Smooth muscle cell (in vitro differentiated cells): ENCODE data around the gene CAPN10. TPM values are rescaled to one million over a fixed set of nuclear protein-coding genes. Genes with fewer than 3 reads are reported as not detected.

ENCODE experiments used
- DNase-seq: peaks from one replicate; lab custom pipeline; 2025; ENCODE audit not compliant: unreplicated experiment; lab: John Stamatoyannopoulos, UW
- H2AFZ ChIP-seq: fragments of 200-600 bp; sonication (generic); 2 replicates; pipeline ENCODE4 v1.6.0; 2016; ENCODE audit warnings: antibody characterized with exemption, low read depth, mild to moderate bottlenecking
- H3F3A ChIP-seq: fragments of 200-600 bp; sonication (generic); 2 replicates; pipeline ENCODE4 v1.6.0; 2017; ENCODE audit warnings: antibody characterized with exemption, low read depth
- H3K27ac ChIP-seq: fragments of 200-600 bp; sonication (generic); 2 replicates; pipeline ENCODE4 v1.5.1; 2016; ENCODE audit warnings: low read depth, mild to moderate bottlenecking
- H3K27me3 ChIP-seq: fragments of 200-600 bp; sonication (generic); 2 replicates; pipeline ENCODE4 v1.6.1; 2016; ENCODE audit warnings: low read depth, mild to moderate bottlenecking
- H3K36me3 ChIP-seq: fragments of 200-600 bp; sonication (generic); 2 replicates; pipeline ENCODE4 v1.5.1; 2016; ENCODE audit warnings: low read depth
- H3K4me1 ChIP-seq: fragments of 200-600 bp; sonication (generic); 2 replicates; pipeline ENCODE4 v1.5.1; 2016; ENCODE audit warnings: low read depth
- H3K4me2 ChIP-seq: fragments of 200-600 bp; sonication (generic); 2 replicates; pipeline ENCODE4 v1.6.0; 2016; ENCODE audit warnings: mild to moderate bottlenecking
- H3K4me3 ChIP-seq: fragments of 200-600 bp; sonication (generic); 2 replicates; pipeline ENCODE4 v1.5.1; 2016; ENCODE audit warnings: mild to moderate bottlenecking
- H3K79me2 ChIP-seq: fragments of 200-600 bp; sonication (generic); 2 replicates; pipeline ENCODE4 v1.6.0; 2016; ENCODE audit warnings: low read depth, mild to moderate bottlenecking
- H3K9ac ChIP-seq: fragments of 200-600 bp; sonication (generic); 2 replicates; pipeline ENCODE4 v1.6.0; 2016; ENCODE audit warnings: low read depth
- H3K9me3 ChIP-seq: fragments of 200-600 bp; sonication (generic); replicated peaks from 2 replicates; pipeline ENCODE4 v1.5.1; 2016; ENCODE audit warnings: low read depth
- H4K20me1 ChIP-seq: fragments of 200-600 bp; sonication (generic); 2 replicates; pipeline ENCODE4 v1.6.0; 2016; ENCODE audit warnings: low read depth
- WGBS: methylation state at CpG from one replicate; pipeline ENCODE4 v1.1.7; 2016; ENCODE audit warnings: low lambda C conversion rate; 5-methylcytosine and 5-hydroxymethylcytosine counted together
- polyA plus RNA-seq: library from polyadenylated mRNA; unstranded; fragments of >200 nt; fragmentation: Nextera tagmentation; extraction: Ambion mirVana; gene quantifications from 2 replicates; pipeline ENCODE4 v1.2.1, GENCODE V29; 2016
- total RNA-seq: library from RNA; depleted of rRNA; stranded (reverse); fragments of >200 nt; gene quantifications from 2 replicates; pipeline ENCODE4 v1.2.3, GENCODE V29; 2014
- TF ChIP-seq, protein P1 (sequence below): fragments of 200-600 bp; sonication (generic); IDR thresholded peaks from 2 replicates; pipeline ENCODE4 v1.5.1; 2017; ENCODE audit warnings: borderline replicate concordance, mild to moderate bottlenecking, antibody characterized with exemption; ENCODE audit not compliant: insufficient read depth, poor library complexity, severe bottlenecking

CAPN10 gene
- total and polyA plus RNA-seq, 2 experiments from 2014 or later: 6.6 to 17.0 TPM

DNA sequence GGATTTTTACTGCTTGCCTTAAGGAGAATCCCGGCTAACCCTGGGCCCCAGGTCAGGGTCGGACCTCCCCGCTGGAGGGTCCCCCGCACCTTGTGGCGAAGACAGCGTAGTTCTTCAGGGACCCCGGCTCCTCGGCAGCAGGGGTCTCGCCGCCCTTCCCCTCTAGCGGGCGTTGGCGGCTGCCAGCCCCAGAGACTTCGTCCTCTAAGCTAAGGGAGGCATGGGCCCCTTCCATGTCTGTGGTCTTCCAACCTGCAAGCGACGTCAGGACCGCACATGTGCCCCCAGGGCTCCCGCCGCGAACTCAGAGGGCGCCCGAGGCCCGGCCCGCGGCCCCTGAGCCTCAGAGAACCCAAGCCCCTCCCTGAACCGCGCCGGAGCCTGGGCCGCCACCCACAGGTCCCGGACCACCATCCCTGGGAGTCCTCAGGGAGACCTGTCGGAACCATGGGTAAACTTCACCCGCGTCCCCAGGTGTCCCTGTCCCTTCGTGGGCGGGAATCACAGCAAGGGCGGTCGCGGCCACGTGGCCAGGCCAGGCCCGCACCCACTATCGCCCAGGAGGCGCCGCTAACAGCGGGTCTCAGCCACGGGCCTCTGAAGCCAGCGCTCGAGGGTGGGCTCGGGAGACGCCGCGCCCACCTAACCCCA is 29.3 kb upstream of the CAPN10 start:
- H4K20me1 ChIP-seq: peaks cover 35% of the 10 kb centered on the region
- WGBS: 67% methylated on average over 30 of the region's 51 CpGs
- peak overlapping the region; percentile 62 for H3K4me3 ChIP-seq
- H3K27ac ChIP-seq: no peak overlapping the region
- no peak overlapping the region for H2AFZ ChIP-seq
- H3K4me2 ChIP-seq: peak overlapping the region; percentile 96
- H3K4me1 ChIP-seq: peaks cover 13% of the 10 kb centered on the region
- peaks cover 17% of the 10 kb centered on the region for H3K79me2 ChIP-seq
- DNase-seq: no peak
- H3K27me3 ChIP-seq: no peaks in the 10 kb centered on the region
- no peaks in the 10 kb centered on the region for H3K36me3 ChIP-seq
- peak overlapping the region; percentile 32 for H3K9ac ChIP-seq
- H3F3A ChIP-seq: peaks cover 9% of the 10 kb centered on the region
- no peaks in the 10 kb centered on the region for H3K9me3 ChIP-seq
- TF ChIP-seq, protein P1, sequence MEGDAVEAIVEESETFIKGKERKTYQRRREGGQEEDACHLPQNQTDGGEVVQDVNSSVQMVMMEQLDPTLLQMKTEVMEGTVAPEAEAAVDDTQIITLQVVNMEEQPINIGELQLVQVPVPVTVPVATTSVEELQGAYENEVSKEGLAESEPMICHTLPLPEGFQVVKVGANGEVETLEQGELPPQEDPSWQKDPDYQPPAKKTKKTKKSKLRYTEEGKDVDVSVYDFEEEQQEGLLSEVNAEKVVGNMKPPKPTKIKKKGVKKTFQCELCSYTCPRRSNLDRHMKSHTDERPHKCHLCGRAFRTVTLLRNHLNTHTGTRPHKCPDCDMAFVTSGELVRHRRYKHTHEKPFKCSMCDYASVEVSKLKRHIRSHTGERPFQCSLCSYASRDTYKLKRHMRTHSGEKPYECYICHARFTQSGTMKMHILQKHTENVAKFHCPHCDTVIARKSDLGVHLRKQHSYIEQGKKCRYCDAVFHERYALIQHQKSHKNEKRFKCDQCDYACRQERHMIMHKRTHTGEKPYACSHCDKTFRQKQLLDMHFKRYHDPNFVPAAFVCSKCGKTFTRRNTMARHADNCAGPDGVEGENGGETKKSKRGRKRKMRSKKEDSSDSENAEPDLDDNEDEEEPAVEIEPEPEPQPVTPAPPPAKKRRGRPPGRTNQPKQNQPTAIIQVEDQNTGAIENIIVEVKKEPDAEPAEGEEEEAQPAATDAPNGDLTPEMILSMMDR: no peak

DNA sequence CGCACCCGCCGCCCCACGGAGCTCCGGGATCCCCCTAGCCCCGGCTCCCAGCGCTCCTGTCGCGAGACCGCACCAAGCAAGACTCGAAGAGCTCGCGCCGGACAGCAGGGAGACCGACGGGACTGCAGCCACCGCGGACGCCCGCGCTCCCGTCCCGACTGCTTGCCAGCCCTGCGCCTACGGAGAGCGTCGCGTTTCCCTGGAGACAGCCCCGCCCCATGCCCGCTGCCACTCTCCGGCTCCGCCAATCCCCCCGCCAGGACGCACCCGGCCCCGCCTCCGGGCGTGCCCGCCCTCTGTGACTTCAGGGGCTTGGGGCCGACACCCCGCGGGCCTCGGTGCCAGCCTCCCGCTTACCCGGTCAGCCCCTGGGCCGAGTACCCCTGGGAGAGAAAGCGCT is 28.7 kb upstream of the CAPN10 start, which contains the start of gene ANKMY1:
Gene ANKMY1 (minus strand): TSS at position 181 of the 400 bp plus-strand sequence. CDS start 653 bp downstream, outside the sequence.
- TF ChIP-seq, protein P1: no peak
- Histone ChIP-seq H4K20me1 (peaks cover 35% of the 10 kb centered on the region), H3K4me2 (peak within 1 kb of the TSS; percentile 96), H3K9ac (peak within 1 kb of the TSS; percentile 32), H3K4me1 (peaks cover 13% of the 10 kb centered on the region), H3K27ac (no peak within 1 kb of the TSS), H2AFZ (no peak within 1 kb of the TSS), H3K9me3 (no peaks in the 10 kb centered on the region), H3K4me3 (peak within 1 kb of the TSS; percentile 62), H3K27me3 (no peaks in the 10 kb centered on the region), H3F3A (peaks cover 14% of the 10 kb centered on the region), H3K36me3 (no peaks in the 10 kb centered on the region), H3K79me2 (peaks cover 17% of the 10 kb centered on the region)
- WGBS: 5% methylated on average over 29 of the region's 47 CpGs
- peak; percentile 41 for DNase-seq

DNA sequence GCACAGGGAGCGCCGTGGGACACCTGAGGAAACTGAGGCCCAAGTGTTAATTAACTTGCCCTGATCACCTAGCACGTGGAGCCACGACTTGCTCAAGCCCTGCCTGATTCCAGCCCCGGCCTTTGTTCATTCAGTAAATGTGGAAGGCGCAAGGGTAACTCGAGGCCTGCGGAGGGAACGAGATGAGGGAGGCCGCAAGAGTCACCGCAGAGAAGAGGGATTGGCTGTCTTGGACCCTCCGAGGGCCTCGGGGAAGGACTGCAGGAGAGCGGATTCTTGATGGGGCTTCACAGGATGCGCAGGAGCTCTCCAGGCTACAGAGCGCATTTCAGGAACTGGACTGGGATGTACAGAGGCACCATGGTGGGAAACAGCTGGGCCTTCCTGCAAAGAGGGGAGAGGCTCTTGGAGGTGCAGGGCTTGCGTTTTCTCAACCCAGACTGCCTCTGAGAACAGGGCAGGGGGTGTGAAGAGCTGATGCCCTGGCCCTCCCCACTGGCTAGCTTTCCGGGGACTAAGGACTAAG is 28.2 kb upstream of the CAPN10 start:
- peak overlapping the region; percentile 96 for H3K4me2 ChIP-seq
- DNase-seq: no peak
- peaks cover 13% of the 10 kb centered on the region for H3K4me1 ChIP-seq
- H3K27me3 ChIP-seq: no peaks in the 10 kb centered on the region
- H3K36me3 ChIP-seq: no peaks in the 10 kb centered on the region
- peaks cover 17% of the 10 kb centered on the region for H3K79me2 ChIP-seq
- no peaks in the 10 kb centered on the region for H3K9me3 ChIP-seq
- WGBS: 78% methylated on average over 18 of the region's 18 CpGs
- H3K27ac ChIP-seq: no peak overlapping the region
- H4K20me1 ChIP-seq: peaks cover 35% of the 10 kb centered on the region
- H3F3A ChIP-seq: peaks cover 16% of the 10 kb centered on the region
- no peak overlapping the region for H3K9ac ChIP-seq
- TF ChIP-seq, protein P1: no peak
- no peak overlapping the region for H2AFZ ChIP-seq
- H3K4me3 ChIP-seq: peak overlapping the region; percentile 62
